ENCODE measurements around the gene CLEC4M. TPM values are rescaled to one million over a fixed set of nuclear protein-coding genes. Genes with fewer than 3 reads are reported as not detected.

Gene CLEC4M, protein sequence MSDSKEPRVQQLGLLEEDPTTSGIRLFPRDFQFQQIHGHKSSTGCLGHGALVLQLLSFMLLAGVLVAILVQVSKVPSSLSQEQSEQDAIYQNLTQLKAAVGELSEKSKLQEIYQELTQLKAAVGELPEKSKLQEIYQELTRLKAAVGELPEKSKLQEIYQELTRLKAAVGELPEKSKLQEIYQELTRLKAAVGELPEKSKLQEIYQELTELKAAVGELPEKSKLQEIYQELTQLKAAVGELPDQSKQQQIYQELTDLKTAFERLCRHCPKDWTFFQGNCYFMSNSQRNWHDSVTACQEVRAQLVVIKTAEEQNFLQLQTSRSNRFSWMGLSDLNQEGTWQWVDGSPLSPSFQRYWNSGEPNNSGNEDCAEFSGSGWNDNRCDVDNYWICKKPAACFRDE
- not detected for total RNA-seq (ENCODE audit: unreplicated experiment)
- long read RNA-seq: 0 reads

DNA sequence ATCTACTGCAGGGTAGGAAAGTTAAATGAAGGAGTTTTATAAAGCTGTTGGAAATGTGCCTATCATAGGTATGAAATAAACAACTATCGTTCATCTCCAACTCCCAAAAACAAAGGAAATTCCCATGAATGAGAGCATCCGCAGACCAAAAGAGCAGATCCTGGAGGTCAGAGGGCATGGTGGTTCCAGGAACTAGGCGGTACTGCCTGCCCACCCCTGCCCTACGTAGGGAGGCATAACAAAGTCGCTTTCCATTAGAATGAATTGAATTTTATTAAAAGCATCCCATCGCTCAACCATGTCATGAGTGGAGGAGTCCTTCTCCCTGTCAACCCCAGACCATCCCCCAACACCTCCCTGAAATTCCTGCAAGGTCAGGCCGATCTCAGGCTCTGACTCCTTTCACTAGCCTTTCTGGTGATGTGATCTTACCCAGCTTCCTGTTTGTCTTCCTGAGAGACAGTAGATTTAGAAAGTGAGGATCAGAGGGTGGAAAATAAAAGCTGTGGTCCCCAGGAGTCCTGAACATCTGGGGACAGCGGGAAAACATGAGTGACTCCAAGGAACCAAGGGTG is at the start of gene CLEC4M:
TSS of gene CLEC4M (plus strand) at position 525 of the 575 bp plus-strand sequence. CDS start at position 549, 24 bp downstream.
- Mint-ChIP-seq H3K4me1 (ENCODE audit: unreplicated experiment) (no peaks in the 10 kb centered on the region), H3K9me3 (ENCODE audit: unreplicated experiment) (peaks cover 15% of the 10 kb centered on the region), H3K36me3 (ENCODE audit: low read depth, unreplicated experiment) (peaks cover 5% of the 10 kb centered on the region), H3K4me3 (ENCODE audit: unreplicated experiment) (no peak within 1 kb of the TSS), H3K27ac (ENCODE audit: unreplicated experiment) (no peak within 1 kb of the TSS), H3K27me3 (ENCODE audit: unreplicated experiment) (peaks cover 6% of the 10 kb centered on the region)
- DNase-seq (ENCODE audit: low spot score): no peak
- TF ChIP-seq, protein P1, sequence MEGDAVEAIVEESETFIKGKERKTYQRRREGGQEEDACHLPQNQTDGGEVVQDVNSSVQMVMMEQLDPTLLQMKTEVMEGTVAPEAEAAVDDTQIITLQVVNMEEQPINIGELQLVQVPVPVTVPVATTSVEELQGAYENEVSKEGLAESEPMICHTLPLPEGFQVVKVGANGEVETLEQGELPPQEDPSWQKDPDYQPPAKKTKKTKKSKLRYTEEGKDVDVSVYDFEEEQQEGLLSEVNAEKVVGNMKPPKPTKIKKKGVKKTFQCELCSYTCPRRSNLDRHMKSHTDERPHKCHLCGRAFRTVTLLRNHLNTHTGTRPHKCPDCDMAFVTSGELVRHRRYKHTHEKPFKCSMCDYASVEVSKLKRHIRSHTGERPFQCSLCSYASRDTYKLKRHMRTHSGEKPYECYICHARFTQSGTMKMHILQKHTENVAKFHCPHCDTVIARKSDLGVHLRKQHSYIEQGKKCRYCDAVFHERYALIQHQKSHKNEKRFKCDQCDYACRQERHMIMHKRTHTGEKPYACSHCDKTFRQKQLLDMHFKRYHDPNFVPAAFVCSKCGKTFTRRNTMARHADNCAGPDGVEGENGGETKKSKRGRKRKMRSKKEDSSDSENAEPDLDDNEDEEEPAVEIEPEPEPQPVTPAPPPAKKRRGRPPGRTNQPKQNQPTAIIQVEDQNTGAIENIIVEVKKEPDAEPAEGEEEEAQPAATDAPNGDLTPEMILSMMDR (IDR thresholded peaks at IDR 0.05; ENCODE audit: unreplicated experiment): no peak

DNA sequence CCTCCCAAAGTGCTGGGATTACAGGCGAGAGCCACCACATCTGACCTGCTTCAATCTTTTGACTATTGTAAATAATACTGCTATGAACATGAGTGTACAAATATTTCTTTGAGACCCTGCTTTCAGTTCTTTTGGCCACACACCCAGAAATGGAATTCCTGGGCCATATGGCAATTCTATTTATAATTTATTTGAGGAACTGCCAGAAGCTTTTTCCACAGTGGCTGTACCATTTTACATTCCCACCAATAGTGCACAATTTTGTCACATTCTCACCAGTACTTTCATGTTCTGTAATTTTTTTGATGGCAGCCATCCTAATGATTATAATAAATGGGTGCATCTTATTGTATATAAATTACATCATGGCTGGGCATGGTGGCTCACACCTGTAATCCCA is 47.4 kb upstream of the CLEC4M start:
- no peak overlapping the region for H3K27ac Mint-ChIP-seq (ENCODE audit: unreplicated experiment)
- H3K4me1 Mint-ChIP-seq (ENCODE audit: unreplicated experiment): no peaks in the 10 kb centered on the region
- TF ChIP-seq, protein P1 (IDR thresholded peaks at IDR 0.05; ENCODE audit: unreplicated experiment): no peak
- no peak overlapping the region for H3K4me3 Mint-ChIP-seq (ENCODE audit: unreplicated experiment)
- no peaks in the 10 kb centered on the region for H3K36me3 Mint-ChIP-seq (ENCODE audit: low read depth, unreplicated experiment)
- no peak for DNase-seq (ENCODE audit: low spot score)
- no peaks in the 10 kb centered on the region for H3K9me3 Mint-ChIP-seq (ENCODE audit: unreplicated experiment)
- H3K27me3 Mint-ChIP-seq (ENCODE audit: unreplicated experiment): no peaks in the 10 kb centered on the region

- H3K36me3 Mint-ChIP-seq (ENCODE audit: low read depth, unreplicated experiment): no peaks in the 10 kb centered on the region
- DNase-seq (ENCODE audit: low spot score): no peak
- H3K4me3 Mint-ChIP-seq (ENCODE audit: unreplicated experiment): no peak overlapping the region
- H3K27ac Mint-ChIP-seq (ENCODE audit: unreplicated experiment): no peak overlapping the region
- no peaks in the 10 kb centered on the region for H3K4me1 Mint-ChIP-seq (ENCODE audit: unreplicated experiment)
- TF ChIP-seq, protein P1 (IDR thresholded peaks at IDR 0.05; ENCODE audit: unreplicated experiment): no peak
- H3K27me3 Mint-ChIP-seq (ENCODE audit: unreplicated experiment): no peaks in the 10 kb centered on the region
- H3K9me3 Mint-ChIP-seq (ENCODE audit: unreplicated experiment): no peaks in the 10 kb centered on the region
Measured at GRCh38 chr19:7716762-7717161, 46.3 kb upstream of the CLEC4M start.

DNA sequence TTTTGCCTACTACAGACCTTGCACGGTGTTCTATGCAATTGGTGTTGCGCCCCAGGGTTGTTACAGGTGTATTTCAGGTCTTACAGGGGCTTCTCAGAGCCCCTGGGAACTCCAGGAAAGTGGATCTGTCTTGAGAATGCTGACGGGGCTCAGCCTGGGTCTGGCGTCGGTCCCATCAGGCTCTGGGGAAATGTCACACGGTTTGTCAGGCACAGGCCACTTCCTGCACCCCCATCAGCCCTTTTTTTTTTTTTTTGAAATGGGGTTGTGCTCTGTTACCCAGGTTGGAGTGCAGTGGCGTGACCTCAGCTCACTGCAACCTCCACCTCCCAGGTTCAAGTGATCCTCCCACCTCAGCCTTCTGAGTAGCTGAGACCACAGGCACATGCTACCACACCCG is 44.4 kb upstream of the CLEC4M start:
- Mint-ChIP-seq H3K9me3 (ENCODE audit: unreplicated experiment) (no peaks in the 10 kb centered on the region), H3K4me1 (ENCODE audit: unreplicated experiment) (no peaks in the 10 kb centered on the region), H3K36me3 (ENCODE audit: low read depth, unreplicated experiment) (no peaks in the 10 kb centered on the region), H3K4me3 (ENCODE audit: unreplicated experiment) (no peak overlapping the region), H3K27ac (ENCODE audit: unreplicated experiment) (no peak overlapping the region), H3K27me3 (ENCODE audit: unreplicated experiment) (peaks cover 4% of the 10 kb centered on the region)
- no peak for DNase-seq (ENCODE audit: low spot score)
- TF ChIP-seq, protein P1 (IDR thresholded peaks at IDR 0.05; ENCODE audit: unreplicated experiment): no peak

DNA sequence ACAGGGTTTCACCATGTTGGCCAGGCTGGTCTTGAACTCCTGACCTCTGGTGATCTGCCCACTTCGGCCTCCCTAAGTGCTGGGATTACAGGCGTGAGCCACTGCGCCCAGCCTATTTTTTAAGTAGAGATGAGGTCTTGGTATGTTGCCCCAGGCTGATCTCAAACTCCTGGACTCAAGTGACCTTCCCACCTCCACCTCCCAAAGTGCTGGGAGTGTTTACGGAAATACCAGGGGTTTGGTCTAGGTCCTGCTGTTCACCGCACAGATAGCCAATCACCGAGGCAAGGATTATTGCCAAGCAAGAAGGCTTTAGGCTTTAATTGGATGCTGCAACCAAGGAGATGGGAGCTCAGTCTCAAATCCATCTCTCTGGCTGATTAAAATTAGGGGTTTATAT is 42.7 kb upstream of the CLEC4M start:
- TF ChIP-seq, protein P1 (IDR thresholded peaks at IDR 0.05; ENCODE audit: unreplicated experiment): no peak
- no peak for DNase-seq (ENCODE audit: low spot score)
- H3K4me1 Mint-ChIP-seq (ENCODE audit: unreplicated experiment): no peaks in the 10 kb centered on the region
- no peak overlapping the region for H3K4me3 Mint-ChIP-seq (ENCODE audit: unreplicated experiment)
- H3K9me3 Mint-ChIP-seq (ENCODE audit: unreplicated experiment): no peaks in the 10 kb centered on the region
- no peaks in the 10 kb centered on the region for H3K36me3 Mint-ChIP-seq (ENCODE audit: low read depth, unreplicated experiment)
- peaks cover 7% of the 10 kb centered on the region for H3K27me3 Mint-ChIP-seq (ENCODE audit: unreplicated experiment)
- H3K27ac Mint-ChIP-seq (ENCODE audit: unreplicated experiment): no peak overlapping the region

Data from endothelial cell (in vitro differentiated cells).